GM04503 (cell line): ENCODE data around the gene LRCOL1.

Experiments
- DNase-seq: peaks from one replicate; pipeline ENCODE4 v3.0.0-alpha.2; 2012; ENCODE audit warnings: low read depth

LRCOL1 gene

DNA sequence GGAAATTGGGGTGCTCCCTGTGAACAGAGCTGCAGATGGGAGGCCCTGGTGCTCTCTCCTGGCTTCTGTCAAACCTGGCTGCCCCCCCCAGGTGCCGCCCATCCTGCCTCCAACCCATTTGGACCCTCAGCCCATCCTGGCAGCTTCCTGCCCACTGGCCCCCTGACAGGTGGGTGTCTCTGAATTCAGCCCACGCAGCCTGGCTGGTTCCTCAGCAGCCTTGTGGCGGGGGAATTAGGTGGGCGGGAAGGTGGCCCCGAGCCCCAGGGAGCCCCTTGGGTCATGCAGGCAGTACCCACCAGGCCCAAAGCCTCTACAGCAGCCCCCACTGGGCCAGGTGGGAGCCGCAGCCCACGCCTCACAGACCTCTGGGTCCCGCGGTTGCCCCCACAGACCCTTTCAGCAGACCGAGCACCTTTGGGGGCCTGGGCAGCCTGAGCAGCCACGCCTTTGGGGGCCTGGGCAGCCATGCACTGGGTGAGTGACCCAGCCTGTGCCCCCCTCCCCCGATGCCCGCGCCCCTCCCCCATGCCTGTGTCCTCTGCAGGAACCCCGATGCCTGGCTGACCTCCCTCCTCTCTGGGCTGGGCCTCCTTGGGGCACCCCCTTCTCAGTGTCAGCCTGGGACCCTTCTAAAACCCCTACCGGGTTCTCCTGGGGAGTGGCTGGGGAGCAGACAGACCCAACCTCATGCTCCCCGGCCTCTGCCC lies 28.9 kb downstream of the LRCOL1 start:
- no peak for DNase-seq

DNA sequence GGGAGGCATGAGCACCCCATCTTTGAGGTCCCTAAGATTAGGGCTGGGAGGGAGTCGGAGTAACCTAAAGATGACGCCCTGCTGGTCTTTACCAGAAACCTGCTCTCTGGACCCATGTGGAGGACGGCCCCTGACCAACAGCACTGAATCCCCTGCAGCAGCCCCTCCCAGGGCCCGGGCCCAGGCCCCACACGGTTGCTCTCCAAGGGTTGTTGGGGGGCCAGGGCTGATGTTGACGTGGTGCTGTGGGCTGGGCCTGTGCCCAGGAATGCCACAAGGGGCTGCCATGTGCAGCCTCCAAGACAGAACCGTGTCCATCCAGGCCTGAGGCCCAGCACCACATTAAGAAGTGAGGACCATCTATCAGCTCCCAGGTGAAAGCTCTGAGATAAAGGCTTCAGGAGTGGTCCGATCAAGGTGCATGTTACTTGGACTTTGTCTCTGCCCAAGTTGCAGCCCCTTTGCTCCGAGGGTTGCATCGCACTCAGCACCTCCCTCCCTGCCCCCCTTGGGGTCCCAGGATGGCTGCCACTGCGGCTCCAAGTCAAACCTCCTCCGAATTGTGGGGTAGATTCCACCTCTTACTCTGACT lies 29.6 kb downstream of the LRCOL1 start:
- no peak for DNase-seq

DNA sequence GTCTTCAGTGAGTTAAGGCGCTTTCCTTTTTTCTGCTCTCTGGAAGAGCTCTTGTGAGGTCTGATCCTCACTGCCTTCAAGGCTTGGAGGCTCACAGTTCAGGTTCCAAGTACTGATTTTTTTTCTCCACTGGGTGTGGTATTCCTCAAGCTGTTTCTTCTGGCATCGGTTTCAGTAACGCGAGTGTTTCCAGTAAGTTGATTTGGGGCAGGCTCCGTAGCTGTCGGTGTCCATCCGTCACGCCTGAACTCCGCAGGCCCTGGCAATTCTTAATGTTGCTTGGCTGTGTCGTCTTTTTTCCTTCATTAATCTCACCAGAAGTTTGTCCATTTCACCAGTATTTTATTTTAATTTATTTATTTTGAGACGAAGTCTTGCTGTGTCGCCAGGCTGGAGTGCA lies 30.6 kb downstream of the LRCOL1 start:
- no peak for DNase-seq

DNA sequence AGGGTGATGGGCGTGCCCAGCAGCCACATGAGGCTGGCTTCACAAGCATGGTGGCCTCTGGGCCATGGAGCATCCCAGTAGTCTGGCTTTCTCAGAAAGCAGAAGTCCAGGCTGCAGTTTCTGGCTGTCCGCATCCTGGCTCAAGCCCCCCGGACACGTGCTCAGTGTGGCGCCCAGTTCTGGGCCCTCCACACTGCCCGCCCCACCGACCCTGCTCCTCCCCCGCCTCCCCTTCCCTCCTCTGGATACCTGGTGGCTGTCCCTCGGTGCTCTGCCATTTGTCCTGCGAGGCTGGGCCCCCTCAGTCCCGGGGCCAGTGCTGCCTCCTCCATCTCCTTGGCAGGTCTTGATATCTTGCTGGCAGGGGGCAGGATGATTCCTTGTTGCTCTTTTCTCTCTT lies 31.6 kb downstream of the LRCOL1 start:
- no peak for DNase-seq

DNA sequence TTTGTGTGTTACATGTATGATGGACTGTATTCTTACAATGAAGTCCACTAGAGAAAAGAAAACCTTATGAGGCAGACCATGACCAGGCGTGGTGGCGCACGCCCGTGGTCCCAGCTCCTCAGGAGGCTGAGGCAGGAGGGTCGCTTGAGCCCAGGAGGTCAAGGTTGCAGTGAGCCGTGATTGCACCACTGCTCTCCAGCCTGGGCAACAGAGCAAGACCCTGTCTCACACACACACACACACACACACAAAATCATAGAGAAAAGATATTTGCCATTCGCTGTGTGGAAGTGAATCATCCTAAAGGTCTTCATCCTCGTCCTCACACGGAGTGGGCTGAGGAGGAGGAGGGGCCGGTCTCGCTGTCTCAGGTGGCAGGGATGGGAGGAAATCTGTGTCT lies 32.3 kb downstream of the LRCOL1 start:
- no peak for DNase-seq

DNA sequence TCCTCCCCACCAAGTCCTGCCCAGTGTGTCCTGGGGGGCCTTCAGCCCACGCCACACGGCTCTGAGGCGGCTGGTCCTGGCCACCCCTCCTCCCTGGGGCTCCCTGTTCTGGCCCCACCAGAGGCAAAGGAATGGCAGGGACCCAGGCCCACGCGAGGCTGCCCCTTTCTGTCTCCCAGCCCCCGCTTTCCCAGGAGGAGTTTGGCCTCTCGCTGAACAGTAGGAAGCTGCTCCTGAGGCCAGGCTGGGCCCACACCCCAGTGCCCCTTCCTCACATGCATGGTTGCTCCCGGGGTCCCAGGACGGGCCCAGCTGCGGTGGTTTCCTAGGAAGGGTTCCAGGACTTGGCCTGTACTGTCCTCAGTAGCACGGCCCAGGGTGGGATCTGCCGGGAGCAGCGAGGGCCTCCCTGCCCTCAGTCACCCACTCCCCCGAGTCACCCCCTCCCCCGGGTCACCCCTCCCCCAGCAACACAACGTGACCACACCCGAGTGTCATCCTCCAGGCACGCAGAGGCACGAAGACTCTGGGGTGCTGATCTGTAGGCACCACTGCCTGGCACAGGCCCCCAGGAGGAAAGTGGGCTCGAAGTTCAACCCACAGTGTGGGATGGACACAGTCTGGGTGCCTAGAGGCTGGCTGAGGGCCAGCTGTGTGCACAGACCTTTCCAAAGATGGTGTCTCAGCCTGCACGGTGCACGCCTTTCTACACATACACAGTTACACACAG lies 33.0 kb downstream of the LRCOL1 start:
- DNase-seq: no peak

DNA sequence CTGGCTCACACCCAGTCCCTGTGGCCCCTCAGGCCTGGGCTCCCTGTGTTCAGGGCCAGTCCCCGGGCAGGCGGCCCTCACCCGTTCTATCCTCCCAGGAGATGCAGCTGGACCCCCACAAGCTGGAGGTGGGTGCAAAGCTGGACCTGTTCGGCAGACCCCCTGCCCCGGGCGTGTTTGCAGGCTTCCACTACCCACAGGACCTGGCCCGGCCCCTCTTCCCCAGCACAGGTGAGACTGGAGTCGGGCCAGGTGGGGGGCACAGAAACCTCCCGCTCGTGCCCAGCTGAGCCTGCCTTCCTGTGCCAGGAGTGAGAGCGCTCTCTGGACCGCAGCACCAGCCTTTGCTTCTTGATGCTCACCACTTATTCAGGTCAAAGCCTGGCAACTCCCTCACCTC lies 33.7 kb downstream of the LRCOL1 start:
- DNase-seq: no peak

DNA sequence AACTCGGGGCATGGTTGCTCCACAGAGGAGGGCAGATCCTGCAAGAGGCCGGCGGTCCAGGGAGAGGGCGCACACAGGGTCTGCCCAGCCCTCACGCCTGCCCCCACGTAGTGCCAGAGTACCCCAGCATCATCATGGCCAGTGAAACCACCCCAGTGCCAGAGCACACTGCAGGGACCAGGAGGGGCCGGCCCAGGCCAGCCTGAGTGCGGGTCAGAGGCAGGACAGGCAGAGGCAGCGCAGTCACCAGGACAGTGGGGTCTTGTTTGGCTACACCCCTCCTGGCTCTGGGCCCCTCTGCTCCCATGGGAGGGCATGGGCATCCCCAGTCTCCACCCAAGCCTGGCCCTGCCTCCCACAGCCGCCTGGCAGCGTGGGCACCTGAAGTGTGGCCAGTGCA lies 34.7 kb downstream of the LRCOL1 start:
- DNase-seq: no peak

DNA sequence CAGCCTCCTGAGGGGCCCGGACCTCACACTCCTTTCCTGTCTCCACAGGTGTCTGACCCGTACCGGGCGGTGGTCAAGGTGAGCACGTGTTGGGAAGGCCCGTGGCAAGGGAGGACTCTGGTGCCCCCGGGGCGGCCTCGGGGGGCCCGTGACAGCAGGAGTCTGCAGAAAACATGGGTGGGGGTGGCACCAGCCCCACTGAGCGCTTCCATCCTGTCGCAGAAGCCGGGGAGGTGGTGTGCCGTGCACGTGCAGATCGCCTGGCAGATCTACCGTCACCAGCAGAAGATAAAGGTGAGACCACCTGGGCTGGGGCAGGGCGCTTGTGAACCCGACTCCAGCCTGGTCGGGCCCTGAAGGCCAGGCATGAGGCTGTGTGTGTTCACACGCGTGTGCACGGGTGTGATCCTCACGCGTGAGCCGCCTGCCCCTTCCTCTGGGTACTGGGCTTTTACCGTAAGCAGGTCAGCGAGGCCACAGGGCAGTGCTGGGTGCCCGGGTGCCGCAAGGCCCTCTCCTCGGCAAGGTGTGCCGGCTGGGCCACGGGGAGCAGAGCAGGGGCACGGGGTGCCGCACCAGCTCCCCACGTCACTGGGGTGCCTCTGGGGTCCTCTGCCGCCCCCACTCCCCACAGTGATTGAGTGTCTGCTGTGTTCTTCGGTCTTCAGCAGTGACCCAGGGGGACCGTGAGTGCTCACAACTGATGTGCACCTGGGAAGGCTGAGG lies 35.9 kb downstream of the LRCOL1 start:
- DNase-seq: no peak

DNA sequence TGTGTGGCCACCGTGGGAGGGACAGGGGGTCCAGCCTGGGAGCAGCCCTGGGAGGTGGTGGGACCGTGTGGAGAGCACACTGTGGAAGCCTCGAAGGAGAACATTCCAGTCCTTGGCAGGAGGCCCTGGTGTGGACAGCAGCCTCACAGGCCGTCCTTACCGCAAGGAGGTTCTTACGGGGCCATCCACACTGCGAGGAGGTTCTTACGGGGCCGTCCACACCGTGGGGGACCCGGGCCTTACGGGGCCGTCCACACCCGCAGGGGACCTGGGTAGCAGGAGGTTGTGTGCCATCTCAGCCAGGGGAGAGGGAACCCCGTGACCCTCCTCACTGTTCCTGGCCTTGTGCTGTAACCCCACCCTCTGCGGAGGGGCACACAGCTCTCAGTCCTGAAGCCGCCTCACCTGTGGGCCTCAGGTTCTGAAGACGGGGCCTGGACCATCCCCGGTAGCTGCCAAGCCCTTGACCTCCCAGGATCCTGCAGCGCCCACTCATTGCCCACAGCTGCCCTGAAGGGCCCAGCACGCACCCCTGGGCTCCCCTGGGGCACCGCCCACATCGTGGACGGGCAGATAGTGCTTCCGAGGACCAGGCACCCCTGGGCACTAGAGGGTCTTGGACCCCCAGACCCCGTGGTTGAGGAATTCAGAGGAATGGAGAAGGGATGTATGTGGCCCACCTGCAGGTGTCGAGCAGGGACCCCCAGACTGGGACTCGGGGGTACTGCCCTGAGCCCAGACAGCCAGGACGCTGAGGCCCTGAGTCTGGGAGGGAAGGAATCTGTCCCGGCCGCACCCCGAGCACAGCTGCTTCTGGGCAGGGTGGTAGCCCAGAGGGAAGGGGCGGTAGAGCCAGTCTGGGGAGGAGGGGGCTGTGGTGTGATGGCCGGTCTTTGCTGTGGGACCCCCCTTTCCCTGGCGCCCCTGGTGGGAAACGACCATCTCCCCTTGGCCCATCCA lies 37.3 kb downstream of the LRCOL1 start:
- no peak for DNase-seq

DNA sequence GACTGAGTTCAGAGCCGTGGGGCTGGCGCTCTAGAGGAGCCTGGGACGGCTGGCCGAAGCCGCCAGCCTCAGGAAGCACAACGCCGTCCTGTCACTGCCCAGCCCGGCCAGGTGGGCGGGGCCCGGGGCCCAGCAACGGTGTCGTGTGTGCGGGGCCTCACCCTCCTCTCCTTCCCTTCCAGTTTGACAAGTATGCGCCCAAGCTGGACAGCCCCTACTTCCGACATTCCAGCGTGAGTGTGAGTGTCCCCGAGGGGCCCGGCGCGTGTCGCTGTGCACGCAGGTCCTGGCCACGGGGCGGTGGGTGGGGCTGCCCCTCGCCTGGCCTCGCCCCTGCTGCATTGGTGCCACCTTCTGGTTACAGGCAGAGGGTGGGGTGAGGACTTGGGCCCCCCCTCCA lies 38.3 kb downstream of the LRCOL1 start:
- DNase-seq: no peak

DNA sequence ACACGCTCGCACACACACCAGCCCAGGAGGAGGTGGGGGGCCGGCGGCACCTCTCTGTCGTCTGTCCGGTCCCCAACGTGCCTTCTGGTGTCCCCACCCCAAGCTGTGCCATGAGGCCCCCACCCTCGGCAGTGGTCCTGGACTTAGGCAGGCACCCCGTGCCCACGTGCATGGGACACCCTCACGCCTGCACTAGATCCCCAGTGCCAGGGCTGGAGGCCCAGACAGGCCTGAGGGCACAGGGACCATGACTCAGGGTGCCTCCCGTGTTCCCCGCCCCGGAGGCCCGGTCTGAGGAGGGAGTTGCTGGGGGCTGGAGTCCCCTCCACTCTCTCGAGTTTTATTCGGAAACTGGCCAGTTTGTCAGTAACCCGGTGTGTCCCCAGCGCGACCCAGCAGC lies 38.8 kb downstream of the LRCOL1 start:
- DNase-seq: no peak

DNA sequence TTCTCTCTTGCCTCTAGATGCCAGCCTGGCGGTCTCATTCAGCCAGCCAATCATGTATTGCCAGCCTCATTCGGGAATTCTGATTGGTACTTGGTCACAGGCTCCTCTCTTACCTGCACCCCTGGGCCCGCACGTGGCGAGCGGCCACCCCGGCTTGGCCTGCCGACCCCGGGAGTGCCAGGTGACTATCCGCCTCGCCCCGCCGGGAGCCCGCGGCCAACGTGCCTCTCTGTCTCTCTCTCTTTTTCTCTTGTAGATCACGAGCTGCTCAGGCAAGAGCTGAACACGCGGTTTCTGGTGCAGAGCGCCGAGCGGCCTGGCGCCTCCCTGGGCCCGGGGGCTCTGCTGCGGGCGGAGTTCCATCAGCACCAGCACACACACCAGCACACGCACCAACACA lies 39.3 kb downstream of the LRCOL1 start:
- no peak for DNase-seq

DNA sequence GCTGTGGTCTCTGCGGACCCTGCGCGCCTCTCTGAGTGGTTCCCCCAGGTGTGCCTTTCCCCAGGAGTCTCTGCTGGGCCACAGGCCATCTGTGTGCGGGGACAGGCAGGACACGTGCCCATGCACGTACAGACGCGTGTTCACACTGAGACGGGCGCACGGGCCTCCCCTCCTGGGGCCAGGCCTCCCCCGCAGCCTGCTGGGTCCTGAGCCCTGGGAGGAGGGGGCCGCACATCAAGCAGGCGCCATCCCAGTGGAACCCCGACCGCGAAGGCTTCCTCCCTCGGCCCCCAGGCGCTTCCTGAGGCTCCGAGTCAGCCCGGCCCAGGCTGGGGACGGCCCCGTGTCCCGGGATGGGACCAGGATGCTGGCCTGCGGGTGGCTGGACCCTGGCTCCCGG lies 39.7 kb downstream of the LRCOL1 start:
- no peak for DNase-seq

DNA sequence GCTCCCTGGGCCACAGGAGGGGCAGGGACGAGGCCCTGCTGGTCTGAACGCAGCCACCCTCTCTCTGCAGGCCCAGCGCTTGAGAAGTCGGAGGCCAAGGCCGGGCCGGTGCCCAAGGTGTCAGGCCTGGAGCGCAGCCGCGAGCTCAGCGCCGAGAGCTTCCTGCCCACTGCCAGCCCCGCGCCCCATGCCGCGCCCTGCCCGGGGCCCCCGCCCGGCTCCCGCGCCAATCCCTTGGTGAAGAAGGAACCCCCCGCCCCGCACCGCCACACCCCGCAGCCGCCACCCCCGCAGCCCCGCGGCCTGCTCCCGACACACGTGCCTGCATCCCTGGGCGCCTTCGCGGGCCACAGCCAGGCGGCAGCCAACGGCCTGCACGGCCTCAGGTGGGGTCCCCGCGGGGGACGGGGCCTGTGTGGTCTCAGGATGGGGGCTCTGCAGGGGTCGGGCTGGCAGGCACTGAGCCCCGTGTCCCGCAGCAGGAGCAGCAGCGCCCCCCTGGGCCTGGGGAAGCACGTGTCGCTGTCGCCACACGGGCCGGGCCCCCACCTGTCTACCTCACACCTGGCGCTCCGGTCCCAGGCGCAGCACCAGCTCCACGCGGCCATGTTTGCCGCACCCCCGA lies 40.4 kb downstream of the LRCOL1 start:
- no peak for DNase-seq

DNA sequence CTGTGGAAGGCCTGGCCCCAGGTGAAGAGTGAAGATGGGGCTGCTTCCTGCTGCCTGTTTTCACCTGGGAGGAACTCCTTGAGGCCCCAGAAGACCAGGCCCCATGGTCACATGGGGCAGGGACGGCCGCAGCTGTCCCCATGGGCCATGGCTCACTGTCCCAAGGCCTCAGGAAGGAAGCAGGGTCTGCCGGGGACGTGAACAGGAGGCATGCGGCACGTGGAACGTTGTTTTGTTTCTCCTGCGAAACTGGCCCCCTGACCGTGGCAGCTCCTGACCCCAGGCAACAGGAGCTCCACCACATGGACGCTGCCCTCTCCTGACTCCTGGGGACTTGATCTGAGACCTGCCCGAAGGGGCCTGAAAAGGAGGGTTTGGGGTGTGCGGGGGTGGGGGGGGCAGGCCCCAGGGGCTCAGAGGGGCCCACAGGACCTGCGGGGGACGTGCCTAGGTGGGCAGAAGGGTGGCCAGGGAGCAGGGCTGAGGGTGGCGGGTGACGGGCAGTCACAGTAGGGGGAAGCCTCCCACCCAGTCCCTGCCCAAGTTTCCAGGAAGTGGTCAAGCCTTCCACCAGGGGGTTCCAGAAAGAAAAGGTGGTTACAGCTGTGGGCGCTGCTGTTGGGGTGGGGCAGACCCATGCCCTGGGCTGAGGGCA lies 41.4 kb downstream of the LRCOL1 start:
- DNase-seq: no peak

DNA sequence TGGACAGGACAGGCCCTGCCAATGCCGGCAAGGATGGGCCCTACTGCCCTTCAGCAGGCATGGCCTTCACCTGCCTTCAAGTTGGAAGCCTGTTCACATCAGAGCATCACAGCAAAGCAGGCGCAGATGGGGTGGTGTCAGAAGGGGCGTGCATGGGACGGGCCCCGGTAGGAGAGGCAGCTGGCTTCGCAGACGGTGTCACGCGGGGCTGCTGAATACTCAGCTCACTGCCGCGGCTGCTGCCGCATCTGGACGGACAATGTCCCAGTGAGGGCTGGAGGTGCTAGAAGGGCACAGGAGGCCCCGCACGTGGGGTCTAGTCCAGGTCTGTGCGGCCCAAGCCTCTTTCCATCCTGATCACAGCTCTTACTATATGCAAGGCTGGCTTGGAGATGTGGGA lies 42.1 kb downstream of the LRCOL1 start:
- DNase-seq: no peak

DNA sequence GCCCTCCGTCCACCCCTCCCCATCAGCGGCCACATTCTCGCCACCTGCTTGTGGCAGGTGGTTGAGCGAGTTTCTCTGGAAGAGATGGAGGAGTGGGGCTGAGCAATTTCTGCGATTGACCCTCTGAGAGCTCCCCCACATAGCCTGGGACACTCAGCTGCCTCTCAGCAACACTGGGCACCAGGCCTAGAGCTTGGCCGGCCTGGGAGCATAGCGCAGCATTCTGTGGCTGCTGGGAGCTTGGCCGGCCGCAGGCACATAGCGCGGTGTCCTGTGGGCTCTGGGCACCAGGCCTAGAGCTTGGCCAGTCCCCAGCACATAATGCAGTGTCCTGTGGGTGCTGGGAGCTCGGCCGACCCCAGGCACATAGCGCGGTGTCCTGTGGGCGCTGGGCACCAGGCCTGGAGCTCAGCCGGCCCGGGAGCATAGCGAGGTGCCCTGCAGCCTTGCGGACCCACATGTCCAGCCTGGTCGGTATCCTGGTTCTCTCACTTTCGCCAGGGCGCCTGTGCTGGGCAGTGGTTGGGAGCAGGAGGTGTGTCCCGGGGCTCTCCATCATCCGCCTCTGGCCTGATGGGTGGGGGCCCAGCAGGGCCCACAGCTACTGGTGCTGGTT lies 43.8 kb downstream of the LRCOL1 start:
- DNase-seq: no peak

DNA sequence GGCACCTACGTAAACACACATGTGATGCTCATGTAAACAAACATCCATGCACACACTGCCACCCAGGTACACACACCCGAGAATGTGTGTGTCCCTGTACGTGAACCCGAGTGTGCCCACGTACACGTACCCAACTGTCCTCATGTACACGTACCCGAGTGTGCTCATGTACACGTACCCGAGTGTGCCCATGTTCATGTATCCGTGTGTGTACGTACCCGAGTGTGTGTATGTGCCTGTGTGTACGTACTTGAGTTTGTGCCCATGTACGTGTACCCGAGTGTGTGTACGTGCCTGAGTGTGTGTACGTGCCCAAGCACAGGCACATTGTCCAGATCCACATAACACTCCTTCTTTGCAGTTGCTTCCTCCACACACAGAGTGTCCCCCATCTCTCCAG lies 45.0 kb downstream of the LRCOL1 start:
- no peak for DNase-seq

DNA sequence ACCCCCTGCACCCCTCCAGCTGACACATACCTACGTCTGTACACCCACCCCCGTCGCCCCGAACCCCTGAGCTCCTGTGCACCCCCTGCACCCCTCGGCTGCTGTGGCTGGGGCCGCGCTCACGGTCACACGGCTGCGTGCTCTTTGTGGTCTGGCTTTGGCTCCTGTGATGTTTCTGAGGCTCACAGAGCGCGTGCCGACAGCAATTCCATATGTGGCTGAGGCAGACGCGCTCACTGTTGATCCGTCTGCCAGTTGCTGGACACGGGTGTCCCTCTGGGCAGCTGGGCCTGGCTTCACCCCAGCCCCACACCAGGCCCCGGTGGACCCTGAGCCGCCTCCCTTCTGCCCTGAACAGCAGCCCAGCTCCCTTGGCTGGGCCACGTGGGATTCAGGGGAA lies 46.5 kb downstream of the LRCOL1 start:
- no peak for DNase-seq
